Aorta (tissue), 5 donors: ENCODE results near the gene NDRG4. TPM values are rescaled to one million over a fixed set of nuclear protein-coding genes. Genes with fewer than 3 reads are reported as not detected.

Experiments used
- ATAC-seq: fragments of 200-7000 bp; cut with Tn5 transposase; one replicate; pipeline ENCODE4 v1.9.1; 2022; ENCODE audit warnings: moderate library complexity; ENCODE audit not compliant: low FRiP score
- DNase-seq, 2 donors: peaks; one replicate each; pipeline ENCODE4 v3.0.0-alpha.2; 2020
- H3K27ac ChIP-seq, 2 donors: one replicate each; pipeline ENCODE4 v1.5.1; 2013; ENCODE audit warnings: low read length in 2 of 2, mild to moderate bottlenecking in 2 of 2, moderate library complexity in 2 of 2, control low read depth in 1 of 2, inconsistent platforms in 1 of 2, low read depth in 1 of 2
- H3K27me3 ChIP-seq, 2 donors: one replicate each; pipeline ENCODE4 v1.6.1; 2013; ENCODE audit warnings: control low read depth in 1 of 2, low read length in 1 of 2, mild to moderate bottlenecking in 1 of 2, moderate library complexity in 1 of 2; ENCODE audit not compliant: insufficient read depth in 2 of 2, control insufficient read depth in 1 of 2
- H3K36me3 ChIP-seq, 2 donors: one replicate each; pipeline ENCODE4 v1.6.1; 2013; ENCODE audit warnings: control low read depth in 1 of 2, low read length in 1 of 2, mild to moderate bottlenecking in 1 of 2; ENCODE audit not compliant: insufficient read depth in 2 of 2, control insufficient read depth in 1 of 2
- H3K4me1 ChIP-seq, 2 donors: one replicate each; pipeline ENCODE4 v1.6.1; 2013; ENCODE audit warnings: low read length in 2 of 2, control low read depth in 1 of 2, mild to moderate bottlenecking in 1 of 2, moderate library complexity in 1 of 2; ENCODE audit not compliant: insufficient read depth in 2 of 2, control insufficient read depth in 1 of 2
- H3K4me3 ChIP-seq, 2 donors: one replicate each; pipeline ENCODE4 v1.5.1; 2013; ENCODE audit warnings: low read length in 2 of 2, control low read depth in 1 of 2, mild to moderate bottlenecking in 1 of 2
- H3K9me3 ChIP-seq: one replicate; pipeline ENCODE4 v1.6.1; 2013; ENCODE audit warnings: mild to moderate bottlenecking, low read length; ENCODE audit not compliant: control insufficient read depth
- WGBS, 2 donors: extraction: QIAGEN DNeasy Blood & Tissue Kit; methylation state at CpG; one replicate each; pipeline ENCODE4 v1.1.7; 2013; 5-methylcytosine and 5-hydroxymethylcytosine counted together
- intact Hi-C, 2 donors: fragments of 100-400 bp; cut with DNase I; formaldehyde crosslinking; loops; one replicate each; pipeline versions ENCODE4 v1.14.2 to v1.15.0; 2022
- polyA plus RNA-seq, 2 donors: library from polyadenylated mRNA; stranded (reverse); fragments of 200-250 nt; gene quantifications; one replicate each; pipeline ENCODE4 v1.2.3, GENCODE V29; 2013
- total RNA-seq, 2 donors: library from RNA; stranded (reverse); fragmentation: NEBNext Ultra II Directional; extraction: Animal tissue kit (Norgen Biotek cat#: 25700); gene quantifications; one replicate each; pipeline ENCODE4 v1.2.1, GENCODE V29; 2021
- donor health status: healthy with polysubstance abuse.
- donor health status: Bipolar disorder and iron deficiency.
- donor health status: DM: no; HTN: no; CAD: no.
- donor health status: DM: no; HTN: no; CAD: no.
- donor health status: DM: yes; HTN: yes; CAD: no.

Gene NDRG4
- total and polyA plus RNA-seq, 4 donors: 6.9 to 9.6 (median 8.1) TPM

DNA sequence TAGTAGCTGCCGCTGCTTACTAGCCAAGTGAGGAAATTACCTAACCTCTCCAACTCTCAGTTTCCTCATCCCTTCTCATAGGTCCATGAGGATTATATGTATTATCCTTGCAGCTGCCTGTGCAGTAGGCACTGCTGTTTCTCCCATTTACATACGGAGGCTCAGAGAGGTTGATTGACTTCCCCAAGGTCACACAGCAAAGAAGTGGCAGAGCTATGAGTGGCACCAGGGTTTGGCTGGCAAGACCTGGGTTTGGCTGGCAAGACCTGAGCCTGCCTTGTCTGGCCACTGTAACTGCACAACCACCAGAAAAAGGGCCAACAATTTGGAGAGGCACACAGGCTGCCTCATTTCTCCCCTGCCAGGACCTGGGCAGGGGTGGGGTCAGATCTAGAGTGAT is 2.5 kb upstream of the NDRG4 start:
- DNase-seq (no peak), ATAC-seq (no peak)
- WGBS, 2 donors: 83 to 92% methylated on average over 2 of the region's 2 CpGs
- Histone ChIP-seq H3K4me3 (no peak overlapping the region), H3K9me3 (no peaks in the 10 kb centered on the region), H3K27me3 (no peaks in the 10 kb centered on the region), H3K4me1 (no peaks in the 10 kb centered on the region), H3K36me3 (no peaks in the 10 kb centered on the region), H3K27ac (no peak overlapping the region)
- intact Hi-C loops: loop anchor here in 1 of 2 donors (10.0 kb wide), 1 partner anchor 473 kb away; the partner anchor contains the start of gene MMP15

DNA sequence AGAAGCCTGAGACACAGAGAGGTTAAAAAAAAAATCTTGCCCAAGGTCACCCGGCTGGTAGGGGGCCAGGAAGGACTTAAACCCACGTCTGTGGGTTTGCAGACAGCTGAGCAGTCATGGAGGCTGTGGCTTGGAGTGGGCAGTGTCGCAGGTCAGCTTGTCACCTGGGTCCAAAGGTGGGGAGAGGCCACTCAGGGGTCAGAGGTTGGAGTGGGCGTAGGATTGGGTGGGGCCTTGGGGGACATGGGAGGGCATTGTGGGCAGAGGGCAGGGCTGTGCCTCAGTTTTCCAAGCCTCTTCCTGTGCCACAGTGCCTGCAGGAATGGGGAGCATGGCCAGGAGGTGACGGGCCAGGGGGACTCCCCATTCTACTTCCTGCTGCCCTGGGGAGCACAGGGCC is 2.0 kb upstream of the NDRG4 start:
- DNase-seq: peak in 1 of 2 donors; percentile 64
- WGBS, 2 donors: 70% methylated on average over 5 of the region's 5 CpGs

DNA sequence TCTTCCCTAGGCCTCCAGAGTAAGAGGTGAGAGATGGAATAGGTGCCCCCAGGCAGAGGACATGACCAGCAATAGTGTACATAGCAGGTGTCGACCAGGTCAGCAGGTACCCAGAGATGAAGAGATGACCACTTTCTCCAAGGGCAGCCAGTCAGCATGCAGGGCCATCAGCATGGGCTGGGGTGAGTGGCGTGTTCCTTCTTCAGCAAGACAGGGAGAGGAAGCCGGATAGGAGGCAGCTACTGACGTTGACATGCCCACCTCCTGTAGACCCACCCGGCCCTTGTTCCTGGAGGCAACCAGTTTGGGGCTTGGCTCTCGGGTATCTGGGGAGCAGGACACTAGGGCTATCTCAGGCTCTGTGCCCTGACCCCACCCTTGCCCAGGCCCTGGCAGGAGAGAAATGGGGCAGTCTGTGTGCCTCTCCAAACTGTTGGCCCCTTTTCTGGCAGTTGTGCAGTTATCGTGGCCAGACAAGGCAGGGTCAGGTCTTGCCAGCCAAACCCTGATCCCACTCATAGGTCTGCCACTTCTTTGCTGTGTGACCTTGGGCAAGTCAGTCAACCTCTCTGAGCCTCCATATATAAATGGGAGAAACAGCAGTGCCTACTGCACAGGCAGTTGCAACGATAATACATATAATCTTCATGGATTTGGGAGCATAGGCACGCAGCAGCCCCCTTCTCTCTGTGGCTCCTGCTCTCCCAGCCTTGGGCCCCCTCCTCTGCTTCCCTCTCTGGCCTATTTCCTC is 1.4 kb upstream of the NDRG4 start:
- DNase-seq (peak in 1 of 2 donors; percentile 59), ATAC-seq (no peak)
- no peak overlapping the region for H3K4me3 ChIP-seq
- H3K27ac ChIP-seq: no peak overlapping the region
- intact Hi-C loops: loop anchor here in 1 of 2 donors (10.0 kb wide), 1 partner anchor 474 kb away; the partner anchor contains the start of gene MMP15
- WGBS, 2 donors: 79 to 83% methylated on average over 7 to 9 of the region's 9 CpGs
- no peaks in the 10 kb centered on the region for H3K4me1 ChIP-seq
- no peaks in the 10 kb centered on the region for H3K9me3 ChIP-seq
- H3K36me3 ChIP-seq: no peaks in the 10 kb centered on the region
- no peaks in the 10 kb centered on the region for H3K27me3 ChIP-seq

More for the DNA sequence above, 2.0 kb upstream of the NDRG4 start:
- no peak overlapping the region for H3K27ac ChIP-seq
- H3K36me3 ChIP-seq: no peaks in the 10 kb centered on the region
- H3K4me1 ChIP-seq: no peaks in the 10 kb centered on the region
- H3K27me3 ChIP-seq: no peaks in the 10 kb centered on the region
- no peak overlapping the region for H3K4me3 ChIP-seq
- intact Hi-C loops: loop anchor here in 1 of 2 donors (10.0 kb wide), 1 partner anchor 473 kb away; the partner anchor contains the start of gene MMP15
- H3K9me3 ChIP-seq: no peaks in the 10 kb centered on the region
- no peak for ATAC-seq

DNA sequence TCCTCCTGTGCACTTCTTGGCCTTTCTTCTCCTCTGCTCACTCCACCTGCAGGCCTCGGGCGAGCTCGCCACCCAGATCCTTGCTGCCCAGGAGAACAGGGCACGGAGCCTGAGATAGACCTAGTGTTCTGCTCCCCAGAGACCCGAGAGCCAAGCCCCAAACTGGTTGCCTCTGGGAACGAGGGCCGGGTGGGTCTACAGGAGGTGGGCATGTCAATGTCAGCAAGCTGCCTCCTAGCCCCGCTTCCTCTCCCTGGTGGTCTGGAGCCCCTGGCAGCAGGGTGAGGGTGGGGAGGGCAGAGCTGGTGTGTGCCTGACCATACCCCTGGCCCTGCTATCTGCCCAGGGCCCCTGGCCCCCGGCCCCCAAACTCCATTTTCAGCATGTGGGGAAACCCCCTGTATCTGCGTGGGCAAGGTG is 841 bp upstream of the NDRG4 start:
- ATAC-seq (no peak), DNase-seq (no peak)
- no peak overlapping the region for H3K4me3 ChIP-seq
- H3K9me3 ChIP-seq: no peaks in the 10 kb centered on the region
- intact Hi-C loops: loop anchor here in 1 of 2 donors (10.0 kb wide), 1 partner anchor 474 kb away; the partner anchor contains the start of gene MMP15
- no peaks in the 10 kb centered on the region for H3K27me3 ChIP-seq
- no peaks in the 10 kb centered on the region for H3K36me3 ChIP-seq
- no peaks in the 10 kb centered on the region for H3K4me1 ChIP-seq
- no peak overlapping the region for H3K27ac ChIP-seq
- WGBS, 2 donors: 83 to 88% methylated on average over 10 of the region's 10 CpGs

DNA sequence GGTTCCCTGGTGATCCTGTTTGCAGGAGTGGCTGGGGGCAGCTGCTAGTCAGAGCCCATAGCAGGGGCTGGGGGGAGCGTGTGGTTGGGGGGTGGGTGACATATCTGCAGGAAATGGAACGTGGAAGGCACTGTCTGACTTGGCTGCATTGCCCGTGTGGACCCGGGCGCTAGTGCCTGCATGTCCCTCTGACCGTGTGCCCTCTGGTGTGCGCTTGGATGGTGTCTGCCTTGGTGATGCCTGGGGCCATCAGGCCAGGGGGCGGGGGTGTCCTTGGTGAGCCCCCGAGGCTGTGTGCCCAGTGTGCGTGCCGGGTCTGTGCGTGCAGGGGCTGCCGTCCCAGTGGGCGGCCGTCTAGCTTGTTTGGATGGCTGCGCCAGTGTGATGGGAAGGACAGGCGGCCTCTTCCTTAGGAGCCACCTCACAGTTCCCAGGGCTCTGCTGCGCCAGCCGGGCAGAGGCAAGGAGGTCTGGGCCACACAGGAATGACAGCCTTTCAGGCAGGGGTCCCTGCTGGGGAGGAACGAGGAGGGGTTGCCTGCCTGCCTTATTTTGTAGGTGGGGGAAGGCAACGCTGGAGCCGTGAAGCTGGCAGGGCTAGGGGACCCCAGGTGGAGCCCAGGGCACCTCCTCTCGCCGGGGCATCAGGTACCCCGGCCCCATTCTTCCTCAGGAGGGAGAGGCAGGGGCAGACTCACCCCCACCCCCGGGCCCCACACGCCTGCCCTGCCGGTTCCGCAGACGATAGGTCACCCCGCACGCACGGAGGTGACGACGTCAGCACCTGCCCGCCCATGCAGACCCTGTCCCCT is 693 bp downstream of the NDRG4 start:
- no peaks in the 10 kb centered on the region for H3K27me3 ChIP-seq
- ATAC-seq (peak; percentile 1), DNase-seq (peak in 1 of 2 donors; percentile 74)
- H3K27ac ChIP-seq: no peak overlapping the region
- WGBS, 2 donors: 7% methylated on average over 30 to 36 of the region's 36 CpGs
- H3K36me3 ChIP-seq: no peaks in the 10 kb centered on the region
- intact Hi-C loops: no loop called here
- H3K9me3 ChIP-seq: no peaks in the 10 kb centered on the region
- H3K4me3 ChIP-seq: no peak overlapping the region
- no peaks in the 10 kb centered on the region for H3K4me1 ChIP-seq

DNA sequence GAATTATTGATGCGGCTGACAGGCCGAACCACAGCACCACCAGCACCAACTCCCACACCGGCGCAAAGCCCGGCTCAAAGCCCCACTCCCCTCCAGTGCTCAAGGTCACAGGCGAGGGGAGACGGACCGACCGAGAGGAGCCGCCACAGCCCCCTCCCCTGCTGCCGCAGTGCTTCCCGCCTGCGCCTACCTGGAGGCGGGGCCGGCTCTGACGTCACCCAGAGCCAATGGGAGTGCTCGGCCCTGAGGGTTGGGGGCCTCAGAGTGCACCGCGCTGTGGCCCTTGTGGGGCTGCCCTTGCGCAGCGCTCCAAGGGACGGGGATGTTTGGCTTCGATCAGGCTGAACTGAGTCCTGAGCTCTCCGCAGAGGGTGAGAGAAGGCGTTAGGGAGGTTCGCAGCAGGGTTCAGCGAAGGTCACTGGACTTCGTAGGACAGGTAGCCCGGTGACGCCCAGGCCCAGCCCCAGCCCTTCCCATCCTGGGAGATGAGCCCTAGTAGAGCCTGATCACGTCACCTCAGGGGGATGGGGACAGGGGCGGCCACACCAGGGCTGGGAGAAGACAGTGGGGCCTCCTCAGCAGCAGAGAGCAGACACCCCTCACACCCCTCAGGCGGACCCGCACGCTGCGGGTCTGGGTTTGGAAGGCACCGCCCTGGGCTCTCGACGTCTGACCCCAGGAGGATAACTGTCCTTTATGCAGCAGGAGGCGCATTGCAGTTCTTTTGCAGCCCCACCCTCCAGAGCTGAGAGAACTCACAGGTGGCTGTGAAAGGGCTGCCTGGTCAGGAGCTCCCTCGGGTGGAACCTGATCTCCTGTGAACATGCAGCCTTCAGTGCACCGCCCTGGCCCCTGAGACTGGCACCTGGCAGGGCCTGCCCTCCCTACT is 1.5 kb downstream of the NDRG4 start:
- ATAC-seq: no peak
- WGBS, 2 donors: 18 to 23% methylated on average over 41 to 42 of the region's 42 CpGs
- Histone ChIP-seq H3K4me3 (no peak overlapping the region), H3K9me3 (no peaks in the 10 kb centered on the region), H3K4me1 (no peaks in the 10 kb centered on the region), H3K27me3 (no peaks in the 10 kb centered on the region), H3K36me3 (no peaks in the 10 kb centered on the region), H3K27ac (no peak overlapping the region)
- peak in 1 of 2 donors; percentile 70 for DNase-seq
- intact Hi-C loops: no loop called here

DNA sequence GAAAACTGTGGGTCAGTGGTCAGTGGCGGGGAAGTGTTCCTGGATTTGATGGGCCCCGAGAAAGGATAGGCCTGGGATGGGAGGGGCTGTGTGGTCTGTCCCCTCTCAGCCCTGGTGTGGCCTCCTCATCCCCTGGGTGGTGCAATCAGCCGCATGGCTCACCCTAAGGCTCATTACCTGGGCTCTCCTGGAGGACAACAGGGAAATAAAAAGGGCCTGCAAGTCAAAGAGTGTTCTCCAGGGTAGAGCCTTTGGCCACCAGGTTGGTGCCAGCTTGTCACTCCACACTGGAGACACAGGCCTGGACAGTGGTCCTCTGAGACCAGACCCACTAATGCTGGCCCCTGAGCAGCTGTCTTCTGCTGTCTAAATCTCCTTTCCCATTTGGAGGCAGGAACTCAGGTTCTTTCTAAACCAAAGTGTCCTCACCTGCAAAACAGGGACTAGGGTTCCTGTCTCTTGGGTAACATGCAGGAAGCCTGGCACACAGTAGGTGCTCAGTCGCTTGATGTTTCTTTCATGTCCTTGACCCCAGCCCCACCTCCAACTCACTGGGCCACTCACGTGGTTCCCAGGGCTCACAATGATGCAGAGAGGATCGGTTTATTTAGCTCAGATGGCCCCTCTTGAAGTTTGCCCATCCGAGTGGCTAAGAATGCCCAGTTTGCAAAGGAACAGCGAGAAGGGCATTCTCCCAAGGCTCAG is 2.4 kb downstream of the NDRG4 start:
- no peak overlapping the region for H3K4me3 ChIP-seq
- DNase-seq: peak in 1 of 2 donors; percentile 28
- H3K27ac ChIP-seq: no peak overlapping the region
- WGBS, 2 donors: 80% methylated on average over 8 of the region's 8 CpGs
- H3K27me3 ChIP-seq: no peaks in the 10 kb centered on the region
- intact Hi-C loops: no loop called here
- no peaks in the 10 kb centered on the region for H3K36me3 ChIP-seq
- ATAC-seq: no peak
- H3K4me1 ChIP-seq: no peaks in the 10 kb centered on the region
- no peaks in the 10 kb centered on the region for H3K9me3 ChIP-seq
